Neural cell (in vitro differentiated cells): Measurements from ENCODE around the gene DEFB132. TPM values are rescaled to one million over a fixed set of nuclear protein-coding genes. Genes with fewer than 3 reads are reported as not detected.

ENCODE experiments used
- H2AFZ ChIP-seq: fragments of 200-600, 300-800 bp; sonication (generic), shearing (Covaris generic); 2 replicates; pipeline ENCODE4 v1.6.0; 2014; ENCODE audit warnings: low read depth, mild to moderate bottlenecking, antibody characterized with exemption, low read length, moderate library complexity
- H3F3A ChIP-seq: fragments of 200-600 bp; shearing (Covaris generic); 2 replicates; pipeline ENCODE4 v1.6.1; 2016; ENCODE audit warnings: mild to moderate bottlenecking, moderate library complexity, mixed read lengths, antibody characterized with exemption, low read length; ENCODE audit not compliant: insufficient read depth, poor library complexity, severe bottlenecking
- H3K27ac ChIP-seq: fragments of 200-600, 300-800 bp; sonication (generic), shearing (Covaris generic); 2 replicates; pipeline ENCODE4 v1.5.1; 2014; ENCODE audit warnings: mild to moderate bottlenecking, low read length, moderate library complexity
- H3K27me3 ChIP-seq: fragments of 300-800, 200-600 bp; sonication (generic), shearing (Covaris generic); 2 replicates; pipeline ENCODE4 v1.6.0; 2014; ENCODE audit warnings: mild to moderate bottlenecking, low read depth, low read length, moderate library complexity; ENCODE audit not compliant: insufficient read depth
- H3K36me3 ChIP-seq: fragments of 300-800, 200-600 bp; sonication (generic), shearing (Covaris generic); 2 replicates; pipeline ENCODE4 v1.5.1; 2014; ENCODE audit warnings: mild to moderate bottlenecking, antibody characterized with exemption, low read length, moderate library complexity; ENCODE audit not compliant: insufficient read depth
- H3K4me2 ChIP-seq: fragments of 300-800, 200-600 bp; sonication (generic), shearing (Covaris generic); 2 replicates; pipeline ENCODE4 v1.6.0; 2014; ENCODE audit warnings: mild to moderate bottlenecking, low read length
- H3K4me3 ChIP-seq: fragments of 300-800, 200-600 bp; sonication (generic), shearing (Covaris generic); 2 replicates; pipeline ENCODE4 v1.5.1; 2014; ENCODE audit warnings: mild to moderate bottlenecking, low read length, moderate library complexity
- H3K79me2 ChIP-seq: fragments of 200-600 bp; shearing (Covaris generic); replicated peaks from 2 replicates; pipeline ENCODE4 v1.6.0; 2014; ENCODE audit warnings: mild to moderate bottlenecking, low read length, moderate library complexity; ENCODE audit not compliant: insufficient read depth
- H3K9ac ChIP-seq: fragments of 300-800, 200-600 bp; sonication (generic), shearing (Covaris generic); 2 replicates; pipeline ENCODE4 v1.6.1; 2016; ENCODE audit warnings: mild to moderate bottlenecking, low read length, mixed read lengths
- H3K9me2 ChIP-seq: fragments of 200-600 bp; shearing (Covaris generic); 2 replicates; pipeline ENCODE4 v1.6.1; 2016; ENCODE audit warnings: mild to moderate bottlenecking, low read length, mixed read lengths; ENCODE audit not compliant: insufficient read depth
- H3K9me3 ChIP-seq: fragments of 200-600, 300-800 bp; sonication (generic), shearing (Covaris generic); 2 replicates; pipeline ENCODE4 v1.6.1; 2016; ENCODE audit warnings: mild to moderate bottlenecking, mixed run types, low read length, moderate library complexity, mixed read lengths
- H4K20me1 ChIP-seq: fragments of 200-600 bp; shearing (Covaris generic); 2 replicates; pipeline ENCODE4 v1.6.1; 2016; ENCODE audit warnings: mild to moderate bottlenecking, mixed run types; ENCODE audit not compliant: insufficient read depth
- EP300 ChIP-seq: fragments of 450-650 bp; conservative IDR thresholded peaks from 2 replicates; pipeline ENCODE4 v1.6.1; 2014; ENCODE audit warnings: antibody characterized with exemption, mild to moderate bottlenecking, moderate library complexity; ENCODE audit not compliant: poor library complexity, severe bottlenecking
- EZH2 ChIP-seq: fragments of 200-600, 300-800 bp; shearing (Covaris generic), sonication (generic); IDR thresholded peaks from 2 replicates; pipeline ENCODE4 v1.6.1; 2014; ENCODE audit warnings: antibody characterized with exemption, low read length, borderline replicate concordance, mild to moderate bottlenecking; ENCODE audit not compliant: insufficient read depth, poor library complexity, severe bottlenecking
- MXI1 ChIP-seq: fragments of 450-650 bp; conservative IDR thresholded peaks from 2 replicates; pipeline ENCODE4 v1.6.1; 2014; ENCODE audit warnings: antibody characterized with exemption, mild to moderate bottlenecking; ENCODE audit not compliant: poor library complexity, severe bottlenecking
- POLR2AphosphoS5 ChIP-seq: IDR thresholded peaks from 2 replicates; pipeline ENCODE4 v1.6.1; 2012
- RAD21 ChIP-seq: fragments of 450-650 bp; conservative IDR thresholded peaks from 2 replicates; pipeline ENCODE4 v1.6.1; 2014; ENCODE audit warnings: antibody characterized with exemption, mild to moderate bottlenecking, moderate library complexity
- SMC3 ChIP-seq: fragments of 450-650 bp; conservative IDR thresholded peaks from 2 replicates; pipeline ENCODE4 v1.6.1; 2014; ENCODE audit warnings: antibody characterized with exemption, mild to moderate bottlenecking, moderate library complexity; ENCODE audit not compliant: poor library complexity
- TAF1 ChIP-seq: IDR thresholded peaks from 2 replicates; pipeline ENCODE4 v1.6.1; 2012; ENCODE audit warnings: low read depth
- polyA plus RNA-seq: library from polyadenylated mRNA; depleted of rRNA; stranded (reverse); fragments of >200 nt; gene quantifications from 2 replicates; pipeline ENCODE4 v1.2.3, GENCODE V29; 2014
- TF ChIP-seq, protein P1 (sequence below): fragments of 450-650 bp; IDR thresholded peaks from 2 replicates; pipeline ENCODE4 v1.5.1; 2014; ENCODE audit warnings: antibody characterized with exemption, mild to moderate bottlenecking, moderate library complexity; ENCODE audit not compliant: poor library complexity, severe bottlenecking
- TF ChIP-seq, protein P2 (sequence below): IDR thresholded peaks from 2 replicates; pipeline ENCODE4 v1.6.1; 2012; ENCODE audit warnings: borderline replicate concordance

Gene DEFB132
- polyA plus RNA-seq, 1 donor from 2014 or later, result not detected

DNA sequence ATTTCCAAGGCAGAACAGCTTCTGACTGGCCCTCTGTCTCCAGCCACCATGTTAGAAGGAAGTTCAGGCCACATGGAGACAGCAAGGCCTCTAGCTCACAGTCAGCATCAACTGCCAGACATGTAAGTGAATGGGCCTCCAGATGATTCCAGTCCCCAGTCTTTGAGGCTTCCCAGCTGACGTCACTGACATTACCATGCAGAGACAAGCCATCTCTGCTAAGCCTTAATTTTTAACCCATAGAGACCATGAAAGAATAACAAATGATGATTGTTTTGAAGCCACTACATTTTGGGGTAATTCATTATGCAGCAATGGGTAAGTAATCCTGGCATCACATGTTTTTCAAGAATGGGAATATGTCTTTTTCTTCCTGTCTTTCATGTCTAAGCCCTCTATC is 41.7 kb upstream of the DEFB132 start:
- H3F3A ChIP-seq, result no peaks in the 10 kb centered on the region
- no peaks in the 10 kb centered on the region for H3K9me2 ChIP-seq
- no peaks in the 10 kb centered on the region for H4K20me1 ChIP-seq
- H2AFZ ChIP-seq, result no peak overlapping the region
- no peak overlapping the region for H3K9ac ChIP-seq
- peaks cover 14% of the 10 kb centered on the region for H3K27me3 ChIP-seq
- H3K36me3 ChIP-seq, result no peaks in the 10 kb centered on the region
- H3K27ac ChIP-seq, result no peak overlapping the region
- H3K4me2 ChIP-seq, result no peak overlapping the region
- no peaks in the 10 kb centered on the region for H3K79me2 ChIP-seq
- no peaks in the 10 kb centered on the region for H3K9me3 ChIP-seq
- no peak for TF ChIP-seq EP300
- TF ChIP-seq, protein P1, sequence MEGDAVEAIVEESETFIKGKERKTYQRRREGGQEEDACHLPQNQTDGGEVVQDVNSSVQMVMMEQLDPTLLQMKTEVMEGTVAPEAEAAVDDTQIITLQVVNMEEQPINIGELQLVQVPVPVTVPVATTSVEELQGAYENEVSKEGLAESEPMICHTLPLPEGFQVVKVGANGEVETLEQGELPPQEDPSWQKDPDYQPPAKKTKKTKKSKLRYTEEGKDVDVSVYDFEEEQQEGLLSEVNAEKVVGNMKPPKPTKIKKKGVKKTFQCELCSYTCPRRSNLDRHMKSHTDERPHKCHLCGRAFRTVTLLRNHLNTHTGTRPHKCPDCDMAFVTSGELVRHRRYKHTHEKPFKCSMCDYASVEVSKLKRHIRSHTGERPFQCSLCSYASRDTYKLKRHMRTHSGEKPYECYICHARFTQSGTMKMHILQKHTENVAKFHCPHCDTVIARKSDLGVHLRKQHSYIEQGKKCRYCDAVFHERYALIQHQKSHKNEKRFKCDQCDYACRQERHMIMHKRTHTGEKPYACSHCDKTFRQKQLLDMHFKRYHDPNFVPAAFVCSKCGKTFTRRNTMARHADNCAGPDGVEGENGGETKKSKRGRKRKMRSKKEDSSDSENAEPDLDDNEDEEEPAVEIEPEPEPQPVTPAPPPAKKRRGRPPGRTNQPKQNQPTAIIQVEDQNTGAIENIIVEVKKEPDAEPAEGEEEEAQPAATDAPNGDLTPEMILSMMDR, result no peak
- TF ChIP-seq SMC3, result no peak
- TF ChIP-seq EZH2, result no peak
- no peak for TF ChIP-seq TAF1
- TF ChIP-seq POLR2AphosphoS5, result no peak
- H3K4me3 ChIP-seq, result no peak overlapping the region

DNA sequence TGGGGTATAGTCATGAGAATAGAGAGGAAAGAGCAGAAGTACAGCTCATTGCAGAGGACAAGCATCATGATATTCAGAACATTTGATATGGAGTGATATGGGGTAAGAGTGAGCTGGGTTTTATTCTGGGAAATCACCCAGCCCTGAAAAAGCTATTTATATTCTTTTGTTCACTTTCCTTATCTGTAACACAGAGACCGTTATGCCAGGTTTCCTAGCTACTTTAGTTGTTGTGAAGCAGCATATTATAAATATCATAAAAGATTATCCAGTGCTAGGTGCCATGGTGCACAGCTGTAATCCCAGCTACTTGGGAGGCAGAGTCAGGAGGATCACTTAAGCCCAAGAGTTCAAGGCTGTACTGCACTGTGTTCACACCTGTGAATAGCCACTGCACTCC is 40.3 kb upstream of the DEFB132 start:
- TF ChIP-seq RAD21 (no peak), EZH2 (no peak), TAF1 (no peak), MXI1 (no peak), POLR2AphosphoS5 (no peak), EP300 (no peak), SMC3 (no peak)
- TF ChIP-seq, protein P2, sequence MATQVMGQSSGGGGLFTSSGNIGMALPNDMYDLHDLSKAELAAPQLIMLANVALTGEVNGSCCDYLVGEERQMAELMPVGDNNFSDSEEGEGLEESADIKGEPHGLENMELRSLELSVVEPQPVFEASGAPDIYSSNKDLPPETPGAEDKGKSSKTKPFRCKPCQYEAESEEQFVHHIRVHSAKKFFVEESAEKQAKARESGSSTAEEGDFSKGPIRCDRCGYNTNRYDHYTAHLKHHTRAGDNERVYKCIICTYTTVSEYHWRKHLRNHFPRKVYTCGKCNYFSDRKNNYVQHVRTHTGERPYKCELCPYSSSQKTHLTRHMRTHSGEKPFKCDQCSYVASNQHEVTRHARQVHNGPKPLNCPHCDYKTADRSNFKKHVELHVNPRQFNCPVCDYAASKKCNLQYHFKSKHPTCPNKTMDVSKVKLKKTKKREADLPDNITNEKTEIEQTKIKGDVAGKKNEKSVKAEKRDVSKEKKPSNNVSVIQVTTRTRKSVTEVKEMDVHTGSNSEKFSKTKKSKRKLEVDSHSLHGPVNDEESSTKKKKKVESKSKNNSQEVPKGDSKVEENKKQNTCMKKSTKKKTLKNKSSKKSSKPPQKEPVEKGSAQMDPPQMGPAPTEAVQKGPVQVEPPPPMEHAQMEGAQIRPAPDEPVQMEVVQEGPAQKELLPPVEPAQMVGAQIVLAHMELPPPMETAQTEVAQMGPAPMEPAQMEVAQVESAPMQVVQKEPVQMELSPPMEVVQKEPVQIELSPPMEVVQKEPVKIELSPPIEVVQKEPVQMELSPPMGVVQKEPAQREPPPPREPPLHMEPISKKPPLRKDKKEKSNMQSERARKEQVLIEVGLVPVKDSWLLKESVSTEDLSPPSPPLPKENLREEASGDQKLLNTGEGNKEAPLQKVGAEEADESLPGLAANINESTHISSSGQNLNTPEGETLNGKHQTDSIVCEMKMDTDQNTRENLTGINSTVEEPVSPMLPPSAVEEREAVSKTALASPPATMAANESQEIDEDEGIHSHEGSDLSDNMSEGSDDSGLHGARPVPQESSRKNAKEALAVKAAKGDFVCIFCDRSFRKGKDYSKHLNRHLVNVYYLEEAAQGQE, result no peak
- TF ChIP-seq, protein P1, result no peak
- H3K9me2 ChIP-seq, result no peaks in the 10 kb centered on the region
- H3K27me3 ChIP-seq, result peaks cover 11% of the 10 kb centered on the region
- H3K79me2 ChIP-seq, result no peaks in the 10 kb centered on the region
- H3F3A ChIP-seq, result no peaks in the 10 kb centered on the region
- no peak overlapping the region for H3K9ac ChIP-seq
- no peaks in the 10 kb centered on the region for H3K9me3 ChIP-seq
- no peak overlapping the region for H2AFZ ChIP-seq
- H4K20me1 ChIP-seq, result no peaks in the 10 kb centered on the region
- H3K36me3 ChIP-seq, result no peaks in the 10 kb centered on the region
- no peak overlapping the region for H3K27ac ChIP-seq
- H3K4me3 ChIP-seq, result no peak overlapping the region
- no peak overlapping the region for H3K4me2 ChIP-seq
